H9 (cell line): ENCODE measurements around the gene NT5C2. TPM values are rescaled to one million over a fixed set of nuclear protein-coding genes. Genes with fewer than 3 reads are reported as not detected.

Experiments used
- DNase-seq: peaks from one replicate; pipeline ENCODE4 v3.0.0-alpha.2; 2017
- H2AFZ ChIP-seq: one replicate; pipeline ENCODE4 v1.6.1; 2013; ENCODE audit warnings: mild to moderate bottlenecking, low read length, control low read depth, moderate library complexity
- H2AK5ac ChIP-seq: 2 replicates; pipeline ENCODE4 v1.6.1; 2013; ENCODE audit warnings: low read length, control low read depth, mixed read lengths; ENCODE audit not compliant: insufficient read length
- H2BK120ac ChIP-seq: one replicate; pipeline ENCODE4 v1.6.1; 2013; ENCODE audit warnings: low read depth, mild to moderate bottlenecking, low read length, control low read depth, inconsistent platforms; ENCODE audit not compliant: poor library complexity, severe bottlenecking
- H2BK12ac ChIP-seq: 2 replicates; pipeline ENCODE4 v1.6.1; 2013; ENCODE audit warnings: low read length, control low read depth, mixed read lengths, low read depth; ENCODE audit not compliant: insufficient read length
- H2BK15ac ChIP-seq: 2 replicates; pipeline ENCODE4 v1.6.1; 2013; ENCODE audit warnings: low read depth, low read length, control low read depth
- H2BK20ac ChIP-seq: one replicate; pipeline ENCODE4 v1.6.1; 2013; ENCODE audit warnings: low read depth, mild to moderate bottlenecking, low read length, control low read depth, inconsistent platforms; ENCODE audit not compliant: poor library complexity, severe bottlenecking
- H2BK5ac ChIP-seq: 2 replicates; pipeline ENCODE4 v1.6.1; 2013; ENCODE audit warnings: low read length, control low read depth, mixed read lengths; ENCODE audit not compliant: insufficient read length
- H3K14ac ChIP-seq: 2 replicates; pipeline ENCODE4 v1.6.1; 2013; ENCODE audit warnings: low read length, control low read depth; ENCODE audit not compliant: insufficient read depth
- H3K18ac ChIP-seq: 2 replicates; pipeline ENCODE4 v1.6.1; 2013; ENCODE audit warnings: low read depth, mild to moderate bottlenecking, mixed read lengths, low read length, control low read depth; ENCODE audit not compliant: insufficient read length
- H3K23ac ChIP-seq: 2 replicates; pipeline ENCODE4 v1.6.1; 2013; ENCODE audit warnings: low read length, control low read depth, mixed read lengths, low read depth; ENCODE audit not compliant: insufficient read length
- H3K23me2 ChIP-seq: 2 replicates; pipeline ENCODE4 v1.6.1; 2013; ENCODE audit warnings: low read depth, mild to moderate bottlenecking, mixed read lengths, low read length, control low read depth; ENCODE audit not compliant: insufficient read length, poor library complexity, severe bottlenecking
- H3K27ac ChIP-seq: 2 replicates; pipeline ENCODE4 v1.5.1; 2013; ENCODE audit warnings: low read length, control low read depth, mixed read lengths, low read depth; ENCODE audit not compliant: insufficient read length
- H3K27me3 ChIP-seq: 2 replicates; pipeline ENCODE4 v1.6.1; 2013; ENCODE audit warnings: low read length, control low read depth, inconsistent platforms; ENCODE audit not compliant: insufficient read depth
- H3K4ac ChIP-seq: 2 replicates; pipeline ENCODE4 v1.6.1; 2013; ENCODE audit warnings: low read depth, mild to moderate bottlenecking, control low read depth, inconsistent platforms, low read length, moderate library complexity
- H3K4me1 ChIP-seq: 2 replicates; pipeline ENCODE4 v1.6.1; 2013; ENCODE audit warnings: low read length, control low read depth, inconsistent platforms; ENCODE audit not compliant: insufficient read depth
- H3K4me2 ChIP-seq: 2 replicates; pipeline ENCODE4 v1.6.1; 2013; ENCODE audit warnings: low read length, control low read depth, mixed read lengths; ENCODE audit not compliant: insufficient read length, insufficient read depth
- H3K56ac ChIP-seq: 2 replicates; pipeline ENCODE4 v1.6.1; 2013; ENCODE audit warnings: low read depth, mild to moderate bottlenecking, mixed read lengths, low read length, control low read depth; ENCODE audit not compliant: insufficient read length
- H3K79me1 ChIP-seq: 2 replicates; pipeline ENCODE4 v1.6.1; 2013; ENCODE audit warnings: low read depth, mild to moderate bottlenecking, moderate library complexity, low read length, control low read depth, inconsistent platforms; ENCODE audit not compliant: insufficient read depth, poor library complexity, severe bottlenecking
- H3K79me2 ChIP-seq: 2 replicates; pipeline ENCODE4 v1.6.1; 2013; ENCODE audit warnings: low read length, control low read depth, inconsistent platforms; ENCODE audit not compliant: insufficient read depth
- H3K9ac ChIP-seq: 2 replicates; pipeline ENCODE4 v1.6.1; 2013; ENCODE audit warnings: low read length, control low read depth, mixed read lengths; ENCODE audit not compliant: insufficient read length; ENCODE audit errors: extremely low read depth
- H3K9me3 ChIP-seq: one replicate; pipeline ENCODE4 v1.6.1; 2013; ENCODE audit warnings: low read depth, low read length, inconsistent platforms; ENCODE audit not compliant: control insufficient read depth
- H3T11ph ChIP-seq: one replicate; pipeline ENCODE4 v1.6.1; 2013; ENCODE audit warnings: mild to moderate bottlenecking, low read length, control low read depth, inconsistent platforms
- H4K20me1 ChIP-seq: one replicate; pipeline ENCODE4 v1.6.1; 2013; ENCODE audit not compliant: control insufficient read depth, insufficient read length, insufficient read depth
- H4K5ac ChIP-seq: 2 replicates; pipeline ENCODE4 v1.6.1; 2013; ENCODE audit warnings: low read depth, mild to moderate bottlenecking, mixed read lengths, low read length, control low read depth; ENCODE audit not compliant: insufficient read length
- H4K8ac ChIP-seq: replicated peaks from 2 replicates; pipeline ENCODE4 v1.6.1; 2013; ENCODE audit warnings: low read length, control low read depth, mixed read lengths, low read depth; ENCODE audit not compliant: insufficient read length
- H4K91ac ChIP-seq: 2 replicates; pipeline ENCODE4 v1.6.1; 2013; ENCODE audit warnings: low read depth, mild to moderate bottlenecking, moderate library complexity, mixed read lengths, low read length, control low read depth; ENCODE audit not compliant: insufficient read length
- H3K27ac Mint-ChIP-seq, 3 experiments: 2 replicates in 2 of 3; 3 replicates in 1 of 3; pipeline ENCODE4 v1.8.0; 2020 to 2021; ENCODE audit warnings: mixed read lengths in 3 of 3, mild to moderate bottlenecking in 1 of 3, moderate library complexity in 1 of 3
- H3K27me3 Mint-ChIP-seq: 2 replicates; pipeline ENCODE4 v1.8.0; 2021; ENCODE audit warnings: low read depth, mild to moderate bottlenecking, moderate library complexity, mixed read lengths
- H3K36me3 Mint-ChIP-seq, 3 experiments: 2 replicates in 2 of 3; 3 replicates in 1 of 3; pipeline ENCODE4 v1.8.0; 2020 to 2021; ENCODE audit warnings: low read depth in 3 of 3, mixed read lengths in 3 of 3; ENCODE audit not compliant: insufficient read depth in 1 of 3
- H3K4me1 Mint-ChIP-seq, 2 experiments: 2 replicates each; pipeline ENCODE4 v1.8.0; 2020; ENCODE audit warnings: mixed read lengths in 2 of 2
- H3K4me3 Mint-ChIP-seq, 2 experiments: 2 replicates in 1 of 2; 3 replicates in 1 of 2; pipeline ENCODE4 v1.8.0; 2020 to 2021; ENCODE audit warnings: mild to moderate bottlenecking in 2 of 2, mixed read lengths in 2 of 2, moderate library complexity in 1 of 2
- H3K9me3 Mint-ChIP-seq, 2 experiments: 2 replicates in 1 of 2; 3 replicates in 1 of 2; pipeline ENCODE4 v1.8.0; 2020; ENCODE audit warnings: mild to moderate bottlenecking in 2 of 2, mixed read lengths in 2 of 2, moderate library complexity in 1 of 2
- WGBS: extraction: QIAGEN DNeasy Blood & Tissue Kit; methylation state at CpG from one replicate; pipeline ENCODE4 v1.1.7; 2013; ENCODE audit warnings: missing lambda C conversion rate, low lambda C conversion rate, mixed read lengths; ENCODE audit not compliant: insufficient read length; ENCODE audit errors: extremely low coverage; 5-methylcytosine and 5-hydroxymethylcytosine counted together
- total RNA-seq: library from RNA; stranded (reverse); gene quantifications from 2 replicates; pipeline ENCODE4 v1.2.1, GENCODE V29; 2021
- TF ChIP-seq, protein P1 (sequence below): fragments of 200-600 bp; sonication (generic); conservative IDR thresholded peaks from 3 replicates; pipeline ENCODE4 v1.8.0; 2021; ENCODE audit warnings: antibody characterized with exemption, mild to moderate bottlenecking

NT5C2 gene
- total RNA-seq, 1 experiment from 2014 or later: 69.6 TPM

GRCh38 chr10:103111031-103111917, 81.8 kb downstream of the NT5C2 start:
- Histone ChIP-seq H3K56ac (no peak overlapping the region), H3K27ac (no peak overlapping the region), H4K20me1 (no peaks in the 10 kb centered on the region), H2BK120ac (no peak overlapping the region), H3T11ph (no peak overlapping the region), H4K5ac (no peak overlapping the region), H3K79me1 (no peaks in the 10 kb centered on the region), H2BK15ac (no peak overlapping the region), H3K9ac (no peak overlapping the region), H3K14ac (no peak overlapping the region), H4K91ac (no peak overlapping the region), H2AK5ac (no peak overlapping the region), H2BK5ac (no peak overlapping the region), H3K9me3 (no peaks in the 10 kb centered on the region), H2AFZ (no peak overlapping the region), H3K4ac (no peak overlapping the region), H4K8ac (no peak overlapping the region), H3K23ac (no peak overlapping the region), H3K4me1 (no peaks in the 10 kb centered on the region), H3K27me3 (no peaks in the 10 kb centered on the region), H2BK12ac (no peak overlapping the region), H3K23me2 (no peaks in the 10 kb centered on the region), H2BK20ac (no peak overlapping the region), H3K79me2 (no peaks in the 10 kb centered on the region), H3K4me2 (no peak overlapping the region), H3K18ac (no peak overlapping the region)
- Mint-ChIP-seq H3K9me3 (peaks cover 0 to 3% of the 10 kb centered on the region in 2 experiments; a peak in 2 of 5 replicates), H3K27me3 (no peaks in the 10 kb centered on the region), H3K36me3 (peaks cover 0 to 4% (median 0%) of the 10 kb centered on the region in 3 experiments; a peak in 1 of 7 replicates), H3K4me1 (peaks cover 21 to 30% of the 10 kb centered on the region in 2 experiments), H3K27ac (peak overlapping the region; percentile 15 to 55 (median 29); a peak in 3 of 7 replicates), H3K4me3 (no peak overlapping the region)
- no CpG with 5 or more reads among the region's 2 CpGs for WGBS
- TF ChIP-seq, protein P1, sequence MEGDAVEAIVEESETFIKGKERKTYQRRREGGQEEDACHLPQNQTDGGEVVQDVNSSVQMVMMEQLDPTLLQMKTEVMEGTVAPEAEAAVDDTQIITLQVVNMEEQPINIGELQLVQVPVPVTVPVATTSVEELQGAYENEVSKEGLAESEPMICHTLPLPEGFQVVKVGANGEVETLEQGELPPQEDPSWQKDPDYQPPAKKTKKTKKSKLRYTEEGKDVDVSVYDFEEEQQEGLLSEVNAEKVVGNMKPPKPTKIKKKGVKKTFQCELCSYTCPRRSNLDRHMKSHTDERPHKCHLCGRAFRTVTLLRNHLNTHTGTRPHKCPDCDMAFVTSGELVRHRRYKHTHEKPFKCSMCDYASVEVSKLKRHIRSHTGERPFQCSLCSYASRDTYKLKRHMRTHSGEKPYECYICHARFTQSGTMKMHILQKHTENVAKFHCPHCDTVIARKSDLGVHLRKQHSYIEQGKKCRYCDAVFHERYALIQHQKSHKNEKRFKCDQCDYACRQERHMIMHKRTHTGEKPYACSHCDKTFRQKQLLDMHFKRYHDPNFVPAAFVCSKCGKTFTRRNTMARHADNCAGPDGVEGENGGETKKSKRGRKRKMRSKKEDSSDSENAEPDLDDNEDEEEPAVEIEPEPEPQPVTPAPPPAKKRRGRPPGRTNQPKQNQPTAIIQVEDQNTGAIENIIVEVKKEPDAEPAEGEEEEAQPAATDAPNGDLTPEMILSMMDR: no peak
- no peak for DNase-seq
